GM19455 (cell line): ENCODE data around the gene TTC9C.
"Not testable (repeated sequence)": the region's sequence is repeated elsewhere in the genome, so short reads cannot be mapped to it uniquely, and the experiment has no call there.

Source experiments
- ATAC-seq: cut with Tn5 transposase; IDR thresholded peaks from one replicate; pipeline ENCODE4 v1.9.1; 2021; ENCODE audit not compliant: unreplicated experiment

Gene TTC9C

DNA sequence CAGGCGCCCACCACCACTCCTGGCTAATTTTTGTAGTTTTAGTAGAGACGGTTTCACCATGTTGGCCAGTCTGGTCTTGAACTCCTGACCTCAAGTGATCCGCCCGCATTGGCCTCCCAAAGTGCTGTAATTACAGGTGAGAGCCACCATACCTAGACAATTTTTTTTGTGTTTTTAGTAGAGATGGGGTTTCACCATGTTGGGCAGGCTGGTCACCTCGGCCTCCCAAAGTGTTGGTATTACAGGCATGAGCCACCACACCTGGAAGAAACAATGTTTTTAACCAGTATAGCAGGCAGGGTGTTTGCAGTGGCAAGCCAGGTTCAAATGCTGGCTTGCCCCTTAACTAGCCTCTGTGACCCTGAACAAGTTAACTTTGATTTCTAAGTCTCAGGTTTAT lies 21.6 kb downstream of the TTC9C start:
- ATAC-seq: not testable (repeated sequence)

DNA sequence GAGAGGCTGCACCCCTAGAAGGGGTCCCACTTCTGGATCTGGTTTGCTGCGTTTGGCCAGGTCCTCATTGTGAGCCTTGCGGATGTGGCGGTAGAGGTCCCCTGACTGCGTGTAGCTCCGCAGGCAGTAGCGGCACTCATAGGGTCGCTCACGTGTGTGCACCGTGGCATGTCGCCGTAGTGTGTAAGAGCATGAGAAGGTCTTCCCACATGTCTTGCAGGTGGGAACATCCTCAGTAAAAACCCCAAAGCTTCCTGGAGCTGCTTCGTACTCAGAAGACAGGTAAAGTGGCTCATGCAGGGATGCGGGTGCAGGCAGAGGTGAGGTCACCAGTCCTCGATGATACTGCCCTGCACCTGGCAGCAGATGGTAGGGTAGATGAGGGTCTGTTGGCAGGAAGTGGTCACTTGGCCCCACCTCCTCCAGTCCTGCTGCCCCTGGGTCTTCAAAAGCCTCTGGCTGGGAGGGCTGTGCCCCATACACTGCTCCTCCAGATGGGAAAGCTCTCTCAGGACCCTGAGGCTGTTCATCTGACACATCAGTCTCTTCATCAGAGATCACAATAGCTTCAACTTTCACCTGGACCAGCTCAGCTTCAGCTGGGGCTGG lies 24.0 kb downstream of the TTC9C start:
- ATAC-seq: no peak

DNA sequence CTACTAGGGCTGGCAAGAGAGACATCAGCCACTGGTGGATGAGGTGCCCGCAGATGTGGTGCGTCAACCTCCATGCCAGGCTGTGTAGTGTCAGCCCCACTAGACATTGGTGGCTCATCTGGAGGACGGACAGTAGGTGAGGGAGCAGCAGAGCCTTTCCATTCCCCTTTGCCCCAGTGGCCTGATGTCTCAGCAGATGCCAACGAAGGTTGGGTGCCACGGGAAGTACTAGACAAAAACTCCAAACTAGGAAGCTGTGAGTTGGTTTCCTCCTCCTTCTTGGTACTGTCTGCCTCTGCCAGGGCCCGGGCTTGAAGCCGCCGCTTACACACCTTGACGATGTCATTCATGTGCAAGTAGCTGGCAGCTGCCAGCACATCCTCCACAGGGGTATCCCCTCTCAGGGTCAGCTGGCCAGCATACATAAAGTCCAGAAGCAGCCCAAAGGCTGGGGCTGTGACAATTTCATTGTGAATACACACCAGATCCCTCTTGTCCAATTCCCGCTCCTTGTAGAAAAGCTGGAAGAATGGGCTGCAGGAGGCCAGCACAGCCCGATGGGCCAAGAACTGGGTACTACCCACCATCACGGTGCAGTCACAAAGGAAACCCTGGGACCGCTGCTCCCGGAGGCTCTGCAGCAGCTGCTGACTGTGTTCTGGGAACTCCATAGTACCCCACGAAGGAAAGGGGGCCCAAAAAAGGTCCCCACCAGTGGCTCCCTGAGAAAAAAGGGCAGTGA lies 24.9 kb downstream of the TTC9C start:
- ATAC-seq: no peak

- peak; percentile 97 for ATAC-seq
These were observed 25.7 kb downstream of the TTC9C start, which contains the start of gene ZBTB3 for GRCh38 chr11:62753736-62754603. Gene ZBTB3 (minus strand): TSS chr11:62754160. CDS start chr11:62753664, 496 bp downstream.

DNA sequence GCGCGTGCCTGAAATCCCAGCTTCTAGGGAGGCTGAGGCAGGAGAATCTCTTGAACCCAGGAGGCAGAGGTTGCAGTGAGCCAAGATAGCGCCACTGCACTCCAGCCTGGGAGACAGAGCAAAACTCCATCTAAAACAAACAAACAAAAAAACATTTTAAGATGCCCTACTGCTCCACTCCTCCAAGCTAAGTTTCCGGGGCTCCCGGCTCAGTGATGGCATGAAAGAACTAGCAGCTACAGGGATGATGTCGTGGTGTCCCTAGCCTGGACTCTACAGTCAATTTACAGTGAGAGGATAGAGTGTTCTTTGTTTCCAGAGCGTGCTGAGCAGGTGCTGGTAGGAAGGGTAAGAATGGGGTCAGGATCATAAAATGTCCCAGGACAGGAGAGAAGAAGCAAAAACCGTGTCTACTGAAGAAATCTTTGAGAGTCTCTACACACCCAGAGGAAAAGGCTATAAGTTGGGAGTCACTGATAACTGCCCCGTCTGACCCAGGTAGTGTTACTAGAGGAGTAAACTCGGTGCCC lies 26.9 kb downstream of the TTC9C start:
- ATAC-seq: no peak

DNA sequence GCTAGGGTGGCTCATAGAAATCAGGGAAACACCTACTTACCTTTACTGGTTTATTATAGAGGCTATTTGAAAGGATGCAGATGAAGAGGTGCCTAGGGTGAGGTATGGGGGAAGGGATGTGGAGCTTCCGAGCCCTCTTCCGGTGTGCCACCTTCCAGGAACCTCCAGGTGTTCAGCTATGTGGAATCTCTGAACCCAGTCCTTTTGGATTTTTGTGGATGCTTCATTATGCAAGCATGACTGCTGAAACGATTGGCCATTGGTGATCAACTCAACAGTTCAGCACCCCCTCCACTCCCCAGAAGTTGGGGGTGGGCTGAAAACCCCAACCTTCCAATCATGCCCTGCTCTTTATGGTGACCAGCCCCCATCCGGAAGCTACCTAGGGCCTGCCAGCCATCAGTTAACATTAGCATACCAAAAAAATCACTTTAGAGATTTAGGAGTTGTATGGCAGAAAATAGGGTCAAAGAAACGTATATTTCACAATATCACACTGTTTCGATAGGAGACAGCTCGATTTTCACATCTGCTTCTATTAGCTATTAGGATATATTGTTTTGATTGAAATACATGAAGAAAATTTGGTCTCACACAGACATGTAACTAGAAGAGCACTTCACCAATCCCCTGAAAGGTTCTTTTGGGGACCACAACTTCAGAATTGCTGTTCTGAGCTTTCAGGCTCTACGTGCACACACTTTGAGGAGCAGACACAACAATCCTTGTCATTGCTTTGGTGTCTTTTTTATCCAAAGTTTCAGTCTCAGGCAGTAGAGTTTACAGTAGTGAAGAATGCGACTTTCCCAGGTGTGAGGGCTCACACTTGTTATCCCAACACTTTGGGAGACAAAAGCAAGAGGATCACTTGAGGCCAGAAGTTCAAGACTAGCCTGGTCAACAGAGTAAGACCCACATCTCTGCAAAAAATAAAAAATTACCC lies 29.8 kb downstream of the TTC9C start:
- ATAC-seq: no peak

GRCh38 chr11:62760867-62761227 lies 32.6 kb downstream of the TTC9C start:
- ATAC-seq: not testable (repeated sequence)

DNA sequence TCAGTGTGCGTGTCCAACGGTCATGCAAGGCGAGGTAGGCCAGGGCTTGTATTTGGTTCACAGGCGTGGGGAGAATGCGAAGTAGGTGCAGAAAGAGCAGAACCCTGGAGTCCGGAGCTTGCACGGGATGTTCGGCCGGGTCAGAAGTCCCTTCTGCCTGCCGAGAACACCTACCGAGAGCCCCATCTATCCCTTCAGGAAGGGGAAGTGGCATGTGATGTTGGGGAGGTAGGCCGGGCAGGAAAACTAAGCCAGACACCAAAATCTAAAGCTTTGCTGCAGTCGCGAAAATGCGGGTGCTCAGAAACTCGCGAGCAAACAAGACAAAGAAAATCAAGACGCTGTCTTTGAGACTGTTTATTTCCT lies 42.5 kb downstream of the TTC9C start:
- no peak for ATAC-seq

- ATAC-seq: peak; percentile 75
These were observed 43.1 kb downstream of the TTC9C start, which contains the start of gene TAF6L for GRCh38 chr11:62771144-62772021. Gene TAF6L (plus strand): TSS chr11:62771396. CDS start chr11:62775784, 4,388 bp downstream.

DNA sequence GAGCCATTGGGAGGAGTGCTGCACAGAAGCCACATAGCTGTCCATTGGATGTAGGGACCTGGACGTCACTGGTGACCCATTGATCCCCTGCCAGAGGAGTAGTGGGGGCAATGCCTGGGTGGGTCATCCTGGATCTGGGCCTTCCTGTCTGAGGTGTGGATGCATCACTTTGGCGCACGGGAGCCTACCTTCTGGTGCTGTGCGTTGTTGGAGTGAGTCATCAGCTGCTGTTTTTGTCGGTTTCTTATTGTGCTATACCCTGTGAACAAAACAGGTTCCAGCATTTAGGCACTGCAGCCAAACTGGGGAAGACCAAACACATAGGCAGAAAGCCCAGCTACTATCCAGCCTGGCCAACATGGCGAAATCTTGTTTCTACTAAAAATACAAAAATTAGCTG lies 46.1 kb downstream of the TTC9C start:
- no peak for ATAC-seq

- no peak for ATAC-seq
These were observed 47.4 kb downstream of the TTC9C start for GRCh38 chr11:62775646-62776045.

DNA sequence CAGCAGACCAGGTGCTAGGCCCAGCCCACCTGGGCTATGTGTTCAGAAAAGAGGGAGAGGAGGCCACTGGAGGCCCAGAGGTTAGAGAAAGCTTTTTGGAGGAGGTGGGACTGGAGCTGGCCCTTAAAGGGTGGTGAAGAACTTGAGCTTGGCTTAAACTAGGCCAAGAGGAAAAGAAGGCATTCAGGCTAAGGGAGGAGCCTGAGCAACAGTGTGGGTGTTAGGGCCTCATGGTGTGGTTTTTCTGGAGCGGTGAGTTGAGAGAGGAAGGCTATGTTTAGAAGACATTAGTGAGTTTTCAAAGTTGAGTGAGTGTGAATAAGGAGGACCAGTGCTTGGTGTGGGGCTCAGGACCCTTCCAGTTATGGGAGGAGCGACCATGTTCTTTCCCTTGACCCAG lies 49.1 kb downstream of the TTC9C start:
- no peak for ATAC-seq

DNA sequence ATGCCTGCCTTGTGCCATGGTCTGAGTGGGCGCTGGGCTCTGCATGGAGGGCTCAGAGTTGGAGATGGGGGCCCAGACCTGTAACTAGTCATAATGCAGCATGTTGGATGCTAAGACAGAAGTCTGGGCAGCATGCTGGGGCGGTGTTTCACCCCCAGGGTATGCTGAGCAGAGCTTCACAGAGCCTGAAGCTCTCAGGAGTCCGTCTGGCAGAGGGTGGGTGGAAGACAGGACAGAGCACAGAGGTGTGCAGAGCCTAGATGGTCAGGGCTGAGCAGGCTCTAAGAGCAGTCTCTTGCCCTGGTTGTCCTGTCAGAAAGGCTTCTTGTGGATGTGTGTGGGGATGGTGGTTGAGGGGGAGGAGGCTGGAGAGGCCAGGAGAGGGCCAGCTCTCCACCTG lies 50.2 kb downstream of the TTC9C start:
- no peak for ATAC-seq

DNA sequence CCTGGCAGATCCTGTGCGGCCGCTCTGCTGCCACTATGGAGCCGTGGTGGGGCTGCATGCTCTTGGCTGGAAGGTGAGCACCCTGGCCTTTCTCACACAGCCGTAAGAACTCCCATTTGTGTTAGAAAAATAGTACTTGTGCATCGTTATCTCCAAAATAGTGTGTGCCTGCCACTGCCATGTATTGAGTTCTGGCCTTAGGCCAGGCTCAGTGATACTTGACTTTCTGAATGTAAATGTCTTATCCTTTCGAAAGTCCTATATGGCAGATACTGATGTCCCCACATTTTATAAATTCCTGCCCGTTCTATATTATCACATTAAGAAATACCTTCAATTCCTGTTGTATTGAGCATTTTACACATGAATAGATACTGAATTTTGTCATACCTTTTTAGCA lies 54.5 kb downstream of the TTC9C start:
- ATAC-seq: no peak

DNA sequence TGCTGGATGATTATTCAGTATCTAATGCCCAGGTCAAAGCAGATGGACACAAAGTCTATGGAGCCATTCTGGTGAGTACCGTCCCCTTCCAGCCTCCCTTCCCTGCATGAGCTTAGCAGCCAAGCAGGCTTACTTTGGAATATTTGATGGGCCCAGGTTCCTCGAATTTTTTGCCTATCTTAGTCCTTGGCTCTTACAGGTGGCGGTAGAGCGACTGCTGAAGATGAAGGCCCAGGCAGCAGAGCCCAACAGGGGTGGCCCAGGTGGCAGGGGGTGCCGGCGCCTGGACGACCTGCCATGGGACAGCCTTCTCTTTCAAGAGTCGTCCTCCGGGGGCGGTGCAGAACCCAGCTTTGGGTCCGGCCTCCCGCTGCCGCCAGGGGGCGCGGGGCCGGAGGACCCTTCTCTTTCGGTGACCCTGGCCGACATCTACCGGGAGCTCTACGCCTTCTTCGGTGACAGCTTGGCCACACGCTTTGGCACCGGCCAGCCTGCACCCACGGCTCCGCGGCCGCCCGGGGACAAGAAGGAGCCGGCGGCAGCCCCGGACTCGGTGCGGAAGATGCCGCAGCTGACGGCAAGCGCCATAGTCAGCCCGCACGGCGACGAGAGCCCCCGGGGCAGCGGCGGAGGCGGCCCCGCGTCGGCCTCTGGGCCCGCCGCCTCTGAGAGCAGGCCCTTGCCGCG lies 58.2 kb downstream of the TTC9C start:
- ATAC-seq: peak; percentile 76

DNA sequence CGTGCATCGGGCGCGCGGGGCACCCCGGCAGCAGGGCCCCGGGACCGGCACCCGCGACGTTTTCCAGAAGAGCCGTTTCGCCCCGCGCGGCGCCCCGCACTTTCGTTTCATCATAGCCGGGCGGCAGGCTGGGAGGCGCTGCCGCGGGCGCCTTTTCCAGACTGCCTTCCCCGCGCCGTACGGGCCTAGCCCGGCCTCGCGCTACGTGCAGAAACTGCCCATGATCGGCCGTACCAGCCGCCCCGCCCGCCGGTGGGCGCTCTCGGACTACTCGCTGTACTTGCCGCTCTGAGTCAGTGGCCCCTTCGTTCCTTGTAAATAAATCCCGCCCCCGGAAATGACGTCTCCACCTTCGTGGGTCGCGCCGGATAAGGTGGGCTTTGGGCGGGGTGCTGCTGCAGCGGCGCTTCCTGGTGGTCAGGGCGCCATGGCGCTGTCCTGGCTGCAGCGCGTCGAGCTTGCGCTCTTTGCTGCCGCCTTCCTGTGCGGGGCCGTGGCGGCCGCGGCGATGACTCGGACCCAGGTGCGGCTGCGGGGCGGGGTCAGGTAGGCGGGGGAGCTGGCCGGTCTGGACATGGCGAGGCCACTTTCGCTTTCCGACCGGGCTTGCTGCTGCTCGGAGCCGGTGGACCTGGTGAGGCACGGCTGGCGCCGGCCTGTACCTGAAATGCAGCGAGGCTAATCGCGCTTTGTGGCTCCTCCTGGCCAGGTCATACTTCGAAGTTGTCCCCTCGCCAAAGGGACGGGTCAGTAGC lies 58.9 kb downstream of the TTC9C start, which contains the start of gene TMEM179B:
TSS of gene TMEM179B (plus strand) at position 398 of the 755 bp plus-strand sequence. CDS start at position 428, 30 bp downstream.
- ATAC-seq: peak; percentile 70
